Measurements from ENCODE around the gene SHD. TPM values are rescaled to one million over a fixed set of nuclear protein-coding genes. Genes with fewer than 3 reads are reported as not detected.

The SHD gene
- total and polyA plus RNA-seq, 9 of the 15 experiments (the other 6 are each of a cell fraction or from before 2014, with no cell fraction given), result 0.05 to 0.62 (median 0.15) TPM; not detected in 5

- no peak for TF ChIP-seq ZNF280A (IDR thresholded peaks at IDR 0.05; ENCODE audit: low read depth, partially characterized antibody)
- TF ChIP-seq TEAD4 (IDR thresholded peaks at IDR 0.05; ENCODE audit: low read length), result peak; percentile 50; the same call in 1 of the 2 replicates
- TF ChIP-seq TEAD4 (CRISPR knock-in tag; IDR thresholded peaks at IDR 0.05; ENCODE audit: borderline replicate concordance), result no peak
- no peak for TF ChIP-seq NCOA1 (IDR thresholded peaks at IDR 0.05; ENCODE audit: low read depth)
- TF ChIP-seq NR4A1 (CRISPR knock-in tag; IDR thresholded peaks at IDR 0.05), result no peak
- no peak for TF ChIP-seq NR4A1 (tag; IDR thresholded peaks at IDR 0.05)
- no peak for TF ChIP-seq POLR2AphosphoS2 (IDR thresholded peaks at IDR 0.05; ENCODE audit: low read length)
- no peak for TF ChIP-seq GMEB1 (CRISPR knock-in tag; IDR thresholded peaks at IDR 0.05)
- no peak for TF ChIP-seq SMC3 (conservative IDR thresholded peaks at IDR 0.05; ENCODE audit: insufficient read depth, low read depth, low read length)
- TF ChIP-seq HES1 (IDR thresholded peaks at IDR 0.05; ENCODE audit: low read depth), result no peak
- no peak for TF ChIP-seq RREB1 (CRISPR knock-in tag; IDR thresholded peaks at IDR 0.05)
- TF ChIP-seq ZNF143 (CRISPR knock-in tag; IDR thresholded peaks at IDR 0.05), result no peak
- no peak for TF ChIP-seq ZNF239 (CRISPR knock-in tag; IDR thresholded peaks at IDR 0.05)
- TF ChIP-seq U2AF1 (optimal IDR thresholded peaks at IDR 0.05; ENCODE audit: low read depth, low read length), result no peak
- TF ChIP-seq ERF (CRISPR knock-in tag; IDR thresholded peaks at IDR 0.05), result no peak
- no peak for TF ChIP-seq SMARCB1 (IDR thresholded peaks at IDR 0.05; ENCODE audit: insufficient read length, low read depth)
- TF ChIP-seq ARID2 (IDR thresholded peaks at IDR 0.05), result no peak
- no peak for TF ChIP-seq KLF16 (IDR thresholded peaks at IDR 0.05)
- TF ChIP-seq CSDE1 (IDR thresholded peaks at IDR 0.05), result no peak
Observed at GRCh38 chr19:4310247-4311121, 31.4 kb downstream of the SHD start (continued).
